Calu3 (cell line): ENCODE measurements around the gene COPS9. TPM values are rescaled to one million over a fixed set of nuclear protein-coding genes. Genes with fewer than 3 reads are reported as not detected.

Experiments
- BruUV-seq: library from RNA; stranded (reverse); fragments of 400-500 nt; replicated peaks from 2 replicates; lab custom pipeline; 2021; lab: Mats Ljungman, UMichigan
- CTCF ChIA-PET: fragments of 300-600 bp; sonication (Branson Sonifier 250); formaldehyde crosslinking; loops from one replicate; lab custom pipeline; 2022; ENCODE audit warnings: antibody characterized with exemption; lab: Charles Lee
- DNase-seq: peaks from one replicate; pipeline ENCODE4 v3.0.0; 2022
- H3K27ac Mint-ChIP-seq: one replicate; pipeline ENCODE4 v1.8.0; 2022; ENCODE audit warnings: mixed read lengths; ENCODE audit not compliant: unreplicated experiment
- H3K27me3 Mint-ChIP-seq: one replicate; pipeline ENCODE4 v1.8.0; 2022; ENCODE audit warnings: mixed read lengths; ENCODE audit not compliant: unreplicated experiment
- H3K36me3 Mint-ChIP-seq: one replicate; pipeline ENCODE4 v1.8.0; 2022; ENCODE audit warnings: mild to moderate bottlenecking, moderate library complexity, mixed read lengths; ENCODE audit not compliant: insufficient read depth, unreplicated experiment
- H3K4me1 Mint-ChIP-seq: one replicate; pipeline ENCODE4 v1.8.0; 2022; ENCODE audit warnings: mild to moderate bottlenecking, low read depth, mixed read lengths; ENCODE audit not compliant: unreplicated experiment
- H3K4me3 Mint-ChIP-seq: one replicate; pipeline ENCODE4 v1.8.0; 2022; ENCODE audit warnings: mild to moderate bottlenecking, low read depth, moderate library complexity, mixed read lengths; ENCODE audit not compliant: unreplicated experiment
- H3K9me3 Mint-ChIP-seq: one replicate; pipeline ENCODE4 v1.8.0; 2022; ENCODE audit warnings: low read depth, mixed read lengths; ENCODE audit not compliant: unreplicated experiment
- intact Hi-C: fragments of 100-400 bp; cut with micrococcal nuclease; formaldehyde crosslinking; loops from one replicate; pipeline ENCODE4 v1.10.0; 2022; ENCODE audit not compliant: unreplicated experiment
- total RNA-seq: library from RNA; stranded (reverse); gene quantifications from 2 replicates; pipeline ENCODE4 v1.2.3, GENCODE V29; 2022
- TF ChIP-seq, protein P1 (sequence below): fragments of 200-600 bp; IDR thresholded peaks from one replicate; pipeline ENCODE4 v1.8.0; 2022; ENCODE audit warnings: antibody characterized with exemption; ENCODE audit not compliant: unreplicated experiment

The COPS9 gene
- total RNA-seq, 1 experiment from 2014 or later: 106 TPM

GRCh38 chr2:240127191-240127750 lies 8.8 kb downstream of the COPS9 start:
- CTCF ChIA-PET: interaction anchor here (0.5 kb wide), 1 partner anchor 95 kb away, joined by 3 read pairs; no protein-coding TSS in a partner anchor
- intact Hi-C loops: no loop called here
- Mint-ChIP-seq H3K27ac (no peak overlapping the region), H3K27me3 (no peaks in the 10 kb centered on the region), H3K36me3 (peaks cover 12% of the 10 kb centered on the region), H3K4me1 (no peaks in the 10 kb centered on the region), H3K9me3 (no peaks in the 10 kb centered on the region), H3K4me3 (no peak overlapping the region)
- no peak for DNase-seq
- BruUV-seq: no TSS peak
- TF ChIP-seq, protein P1, sequence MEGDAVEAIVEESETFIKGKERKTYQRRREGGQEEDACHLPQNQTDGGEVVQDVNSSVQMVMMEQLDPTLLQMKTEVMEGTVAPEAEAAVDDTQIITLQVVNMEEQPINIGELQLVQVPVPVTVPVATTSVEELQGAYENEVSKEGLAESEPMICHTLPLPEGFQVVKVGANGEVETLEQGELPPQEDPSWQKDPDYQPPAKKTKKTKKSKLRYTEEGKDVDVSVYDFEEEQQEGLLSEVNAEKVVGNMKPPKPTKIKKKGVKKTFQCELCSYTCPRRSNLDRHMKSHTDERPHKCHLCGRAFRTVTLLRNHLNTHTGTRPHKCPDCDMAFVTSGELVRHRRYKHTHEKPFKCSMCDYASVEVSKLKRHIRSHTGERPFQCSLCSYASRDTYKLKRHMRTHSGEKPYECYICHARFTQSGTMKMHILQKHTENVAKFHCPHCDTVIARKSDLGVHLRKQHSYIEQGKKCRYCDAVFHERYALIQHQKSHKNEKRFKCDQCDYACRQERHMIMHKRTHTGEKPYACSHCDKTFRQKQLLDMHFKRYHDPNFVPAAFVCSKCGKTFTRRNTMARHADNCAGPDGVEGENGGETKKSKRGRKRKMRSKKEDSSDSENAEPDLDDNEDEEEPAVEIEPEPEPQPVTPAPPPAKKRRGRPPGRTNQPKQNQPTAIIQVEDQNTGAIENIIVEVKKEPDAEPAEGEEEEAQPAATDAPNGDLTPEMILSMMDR: no peak

DNA sequence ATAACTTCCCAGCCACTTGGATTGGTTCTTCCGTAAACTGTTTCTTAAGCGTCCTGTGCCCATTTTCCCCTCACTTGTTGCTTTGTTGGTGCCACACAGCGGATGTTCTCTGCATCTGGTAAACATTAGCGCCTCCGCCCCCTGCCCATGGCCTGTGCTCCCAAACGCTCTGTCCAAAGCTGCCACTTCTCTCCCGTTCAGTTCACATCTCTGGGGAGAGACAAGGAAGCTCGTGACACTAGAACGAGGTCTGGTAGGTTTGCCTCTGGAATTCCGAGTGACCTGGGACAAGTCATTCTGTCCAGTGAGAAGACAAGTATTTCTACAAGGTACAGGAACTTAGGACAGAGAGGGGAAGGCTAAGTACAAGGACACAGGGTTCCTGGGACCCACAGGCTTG lies 9.4 kb downstream of the COPS9 start:
- intact Hi-C loops: no loop called here
- Mint-ChIP-seq H3K27ac (no peak overlapping the region), H3K4me1 (no peaks in the 10 kb centered on the region), H3K9me3 (no peaks in the 10 kb centered on the region), H3K27me3 (peaks cover 3% of the 10 kb centered on the region), H3K36me3 (peaks cover 12% of the 10 kb centered on the region), H3K4me3 (no peak overlapping the region)
- no peak for DNase-seq
- TF ChIP-seq, protein P1: no peak
- no TSS peak for BruUV-seq
- CTCF ChIA-PET: no interaction called here

DNA sequence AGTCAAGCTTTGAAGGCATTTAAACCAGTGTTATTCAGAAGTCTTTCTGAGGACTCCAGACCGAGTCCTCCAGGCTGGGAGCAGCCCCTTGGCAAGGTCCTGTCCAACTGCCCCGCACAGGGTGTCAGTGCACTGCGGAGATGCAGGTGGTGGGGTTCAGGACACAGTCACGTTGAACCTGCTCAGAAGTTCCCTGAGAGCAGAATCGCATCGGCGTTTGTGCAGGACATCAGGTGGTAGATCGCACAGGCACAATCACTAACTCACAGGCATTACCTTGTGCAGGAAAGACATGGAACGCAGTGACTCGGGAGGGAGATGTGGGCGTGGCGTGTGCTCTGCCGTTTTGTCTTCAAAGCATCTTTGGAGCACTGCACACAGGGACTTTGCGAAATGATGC lies 10.4 kb downstream of the COPS9 start:
- no peak for DNase-seq
- no peaks in the 10 kb centered on the region for H3K9me3 Mint-ChIP-seq
- CTCF ChIA-PET: no interaction called here
- intact Hi-C loops: no loop called here
- no peak overlapping the region for H3K4me3 Mint-ChIP-seq
- no TSS peak for BruUV-seq
- no peaks in the 10 kb centered on the region for H3K4me1 Mint-ChIP-seq
- peaks cover 12% of the 10 kb centered on the region for H3K36me3 Mint-ChIP-seq
- peaks cover 13% of the 10 kb centered on the region for H3K27me3 Mint-ChIP-seq
- no peak overlapping the region for H3K27ac Mint-ChIP-seq
- TF ChIP-seq, protein P1: no peak

GRCh38 chr2:240124651-240125030 lies 11.5 kb downstream of the COPS9 start:
- CTCF ChIA-PET: no interaction called here
- BruUV-seq: no TSS peak
- Mint-ChIP-seq H3K4me1 (no peaks in the 10 kb centered on the region), H3K36me3 (peaks cover 9% of the 10 kb centered on the region), H3K27me3 (peaks cover 24% of the 10 kb centered on the region), H3K9me3 (no peaks in the 10 kb centered on the region), H3K27ac (no peak overlapping the region), H3K4me3 (no peak overlapping the region)
- DNase-seq: no peak
- TF ChIP-seq, protein P1: no peak
- intact Hi-C loops: no loop called here
